GM12878 (cell line): ENCODE data around the gene SUPT6H. TPM values are rescaled to one million over a fixed set of nuclear protein-coding genes. Genes with fewer than 3 reads are reported as not detected.

ENCODE experiments used
- ATAC-seq: fragments of 200-7000 bp; cut with Tn5 transposase; 3 replicates; pipeline ENCODE4 v1.9.1; 2020; ENCODE audit warnings: mild to moderate bottlenecking, moderate library complexity
- BruUV-seq: library from RNA; stranded (reverse); fragments of 400-500 nt; replicated peaks from 2 replicates; lab custom pipeline; 2021; lab: Mats Ljungman, UMichigan
- CTCF ChIA-PET: fragments of 300-600 bp; sonication (Branson Sonifier 250); formaldehyde crosslinking; extraction: SDS; loops from one replicate; lab custom pipeline; 2021; ENCODE audit warnings: inconsistent platforms; lab: Yijun Ruan, JAX
- POLR2A ChIA-PET: fragments of 350-600 bp; formaldehyde crosslinking; extraction: SDS; loops from one replicate; lab custom pipeline; 2021; ENCODE audit warnings: inconsistent platforms; lab: Charles Lee
- RAD21 ChIA-PET: fragments of 300-600 bp; sonication (Branson Sonifier 250); formaldehyde crosslinking; loops from one replicate; lab custom pipeline; 2023; ENCODE audit warnings: antibody characterized with exemption; ENCODE audit not compliant: unreplicated experiment; lab: Charles Lee
- SMC1A ChIA-PET: fragments of 300-600 bp; sonication (Branson Sonifier 250); formaldehyde crosslinking; loops from one replicate; lab custom pipeline; 2023; ENCODE audit not compliant: unreplicated experiment, uncharacterized antibody; lab: Charles Lee
- DNase-seq: peaks from one replicate; pipeline ENCODE4 v3.0.0-alpha.2; 2011; ENCODE audit warnings: low read depth, low spot score
- FAIRE-seq: peaks from 3 replicates; lab custom pipeline; 2011; peaks lifted over from hg19 to GRCh38; lab: Jason Lieb, UNC
- H2AFZ ChIP-seq: 2 replicates; pipeline ENCODE4 v1.6.0; 2011; ENCODE audit warnings: low read depth, low read length, control low read depth; ENCODE audit not compliant: control insufficient read depth
- H3K27ac ChIP-seq: 2 replicates; pipeline ENCODE4 v1.5.1; 2011; ENCODE audit warnings: control low read depth; ENCODE audit not compliant: control insufficient read depth, insufficient read depth
- H3K27me3 ChIP-seq, 2 experiments: replicated peaks in 1 of 2; 2 replicates each; pipeline versions ENCODE4 v1.6.0 to v1.6.1; 2011; ENCODE audit warnings: low read length in 1 of 2; ENCODE audit not compliant: control insufficient read depth in 2 of 2, insufficient read depth in 2 of 2
- H3K36me3 ChIP-seq, 2 experiments: 2 replicates each; pipeline ENCODE4 v1.5.1; 2011; ENCODE audit warnings: low read length in 1 of 2; ENCODE audit not compliant: control insufficient read depth in 2 of 2, insufficient read depth in 2 of 2
- H3K4me1 ChIP-seq: 2 replicates; pipeline ENCODE4 v1.6.1; 2011; ENCODE audit warnings: mild to moderate bottlenecking, low read length, moderate library complexity, mixed read lengths; ENCODE audit not compliant: control insufficient read depth, insufficient read depth
- H3K4me2 ChIP-seq: 2 replicates; pipeline ENCODE4 v1.6.0; 2011; ENCODE audit warnings: control low read depth; ENCODE audit not compliant: control insufficient read depth, insufficient read depth
- H3K4me3 ChIP-seq: fragments of 200-600 bp; sonication (generic); 2 replicates; pipeline ENCODE4 v1.5.1; 2016
- H3K79me2 ChIP-seq: 2 replicates; pipeline ENCODE4 v1.6.0; 2011; ENCODE audit warnings: low read length; ENCODE audit not compliant: control insufficient read depth, insufficient read depth
- H3K9ac ChIP-seq: 2 replicates; pipeline ENCODE4 v1.8.0; 2011; ENCODE audit warnings: low read length, control low read depth, mixed read lengths; ENCODE audit not compliant: control insufficient read depth, insufficient read depth
- H3K9me3 ChIP-seq: replicated peaks from 3 replicates; pipeline ENCODE4 v1.5.1; 2011; ENCODE audit warnings: mild to moderate bottlenecking, low read length; ENCODE audit not compliant: control insufficient read depth, insufficient read depth
- H4K20me1 ChIP-seq: 2 replicates; pipeline ENCODE4 v1.6.0; 2011; ENCODE audit not compliant: control insufficient read depth, insufficient read depth
- CREM ChIP-seq: IDR thresholded peaks from 2 replicates; pipeline ENCODE4 v1.6.1; 2014; ENCODE audit warnings: antibody characterized with exemption, low read depth
- EGR1 ChIP-seq, 2 experiments: IDR thresholded peaks; 1 replicate in 1 of 2; 2 replicates in 1 of 2; pipeline ENCODE4 v1.6.1; 2011 to 2012; ENCODE audit warnings: low read depth in 2 of 2, low read length in 2 of 2, borderline replicate concordance in 1 of 2, mild to moderate bottlenecking in 1 of 2, moderate library complexity in 1 of 2
- IKZF1 ChIP-seq: fragments of 450-650 bp; conservative IDR thresholded peaks from 2 replicates; pipeline ENCODE4 v1.6.1; 2017; ENCODE audit warnings: antibody characterized with exemption, mild to moderate bottlenecking
- PAX5 ChIP-seq: IDR thresholded peaks from 2 replicates; pipeline ENCODE4 v1.6.1; 2011; ENCODE audit warnings: low read depth, low read length, borderline replicate concordance
- RAD51 ChIP-seq: fragments of 450-650 bp; IDR thresholded peaks from 2 replicates; pipeline ENCODE4 v1.6.1; 2016; ENCODE audit warnings: moderate library complexity, mild to moderate bottlenecking, inconsistent platforms
- SIN3A ChIP-seq: IDR thresholded peaks from 2 replicates; pipeline ENCODE4 v1.6.1; 2012; ENCODE audit warnings: low read depth, low read length, improper control_type of control experiment
- SUZ12 ChIP-seq: fragments of 200-600 bp; sonication (generic); IDR thresholded peaks from one replicate; pipeline ENCODE4 v1.6.1; 2018; ENCODE audit warnings: antibody characterized with exemption, mild to moderate bottlenecking; ENCODE audit not compliant: unreplicated experiment
- TAF1 ChIP-seq: IDR thresholded peaks from 2 replicates; pipeline ENCODE4 v1.6.1; 2011; ENCODE audit warnings: mild to moderate bottlenecking, low read depth, low read length, borderline replicate concordance
- ZNF207 ChIP-seq: fragments of 450-650 bp; IDR thresholded peaks from 2 replicates; pipeline ENCODE4 v1.6.1; 2014; ENCODE audit warnings: antibody characterized with exemption, mild to moderate bottlenecking, borderline replicate concordance
- ZNF274 ChIP-seq: IDR thresholded peaks from one replicate; pipeline ENCODE4 v1.8.0; 2011; ENCODE audit not compliant: insufficient read length, insufficient read depth
- WGBS: methylation state at CpG from one replicate; pipeline ENCODE4 v1.1.6; 2016; ENCODE audit warnings: low lambda C conversion rate; ENCODE audit not compliant: insufficient replicate concordance, insufficient coverage; ENCODE audit errors: missing lambda C conversion rate; 5-methylcytosine and 5-hydroxymethylcytosine counted together
- in situ Hi-C: fragments of 300-500 bp; cut with MboI; formaldehyde crosslinking; loops from 9 replicates; pipeline ENCODE4 v1.14.3; 2018; ENCODE audit warnings: mixed read lengths
- intact Hi-C: fragments of 100-400 bp; cut with micrococcal nuclease; formaldehyde crosslinking; loops from one replicate; pipeline ENCODE4 v1.14.2; 2022; ENCODE audit not compliant: unreplicated experiment
- polyA plus RNA-seq, 11 experiments: library from polyadenylated mRNA; depleted of rRNA in 4 of 11; unstranded in 6 of 11; stranded (reverse) in 5 of 11; fragments of >200 nt; fragmentation: Nextera tagmentation in 4 of 11; fragmentation: Illumina TruSeq in 1 of 11; extraction: Ambion mirVana in 4 of 11; extraction: Trizol in 1 of 11; gene quantifications; 1 replicate in 1 of 11; 2 replicates in 10 of 11; pipeline versions ENCODE4 v1.2.1 to v1.2.3, GENCODE V29; 2011 to 2016; ENCODE audit warnings: inconsistent platforms in 2 of 11, missing spikeins in 2 of 11, low read depth in 1 of 11
- total RNA-seq, 4 experiments: library from RNA; depleted of rRNA in 3 of 4; stranded (reverse); fragments of >200 nt in 3 of 4; fragmentation: Illumina TruSeq in 1 of 4; extraction: Trizol in 1 of 4; gene quantifications; 2 replicates each; pipeline versions ENCODE4 v1.2.1 to v1.2.3, GENCODE V29; 2013 to 2021
- TF ChIP-seq, protein P1 (sequence below): IDR thresholded peaks from 2 replicates; pipeline ENCODE4 v1.6.1; 2011; ENCODE audit warnings: mild to moderate bottlenecking, low read depth, low read length, moderate library complexity; ENCODE audit not compliant: insufficient replicate concordance
- TF ChIP-seq, protein P2 (sequence below): fragments of 450-650 bp; IDR thresholded peaks from 2 replicates; pipeline ENCODE4 v1.6.1; 2016; ENCODE audit warnings: mild to moderate bottlenecking

The SUPT6H gene
- total and polyA plus RNA-seq, 10 of the 15 experiments (the other 5 are each of a cell fraction or from before 2014, with no cell fraction given), result 1.7 to 58.8 (median 37.7) TPM

DNA sequence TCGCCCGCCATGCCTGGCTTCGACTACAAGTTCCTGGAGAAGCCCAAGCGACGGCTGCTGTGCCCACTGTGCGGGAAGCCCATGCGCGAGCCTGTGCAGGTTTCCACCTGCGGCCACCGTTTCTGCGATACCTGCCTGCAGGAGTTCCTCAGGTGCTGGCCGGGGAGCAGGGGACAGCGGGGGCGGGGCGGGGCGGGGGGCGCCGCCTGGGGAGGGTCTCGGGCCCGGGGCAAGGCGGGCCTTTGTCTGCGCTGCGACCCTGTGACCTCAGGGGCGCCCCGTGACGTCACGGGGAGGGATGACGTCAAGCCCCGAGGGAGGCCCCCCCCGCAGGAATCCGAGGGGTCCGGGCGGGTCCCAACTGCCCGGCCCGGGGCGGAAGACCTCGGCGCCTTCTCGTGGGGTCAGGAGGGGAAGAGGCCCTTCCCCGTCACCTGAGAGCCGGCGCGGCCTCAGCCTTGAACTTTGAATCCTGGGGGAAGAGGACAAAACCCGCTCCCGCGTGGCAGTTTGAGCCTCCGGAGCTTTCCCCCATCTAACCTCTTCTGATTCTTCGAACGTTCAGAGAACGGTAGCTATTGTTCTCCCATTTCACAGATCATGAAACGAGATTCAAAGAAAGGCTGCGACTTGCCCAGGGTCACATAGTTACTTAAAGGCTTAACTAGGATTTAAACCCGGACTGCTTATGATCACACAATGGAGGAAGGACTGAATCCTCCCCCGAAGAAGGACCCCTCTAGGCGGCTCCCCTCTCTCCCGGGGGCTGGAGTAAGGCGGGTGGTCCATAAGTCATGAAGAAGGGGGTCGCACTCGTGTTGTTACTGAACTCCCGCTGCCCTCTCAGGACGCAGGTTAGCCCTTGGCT lies 82.3 kb downstream of the SUPT6H start (continued):
- TF ChIP-seq, protein P1, sequence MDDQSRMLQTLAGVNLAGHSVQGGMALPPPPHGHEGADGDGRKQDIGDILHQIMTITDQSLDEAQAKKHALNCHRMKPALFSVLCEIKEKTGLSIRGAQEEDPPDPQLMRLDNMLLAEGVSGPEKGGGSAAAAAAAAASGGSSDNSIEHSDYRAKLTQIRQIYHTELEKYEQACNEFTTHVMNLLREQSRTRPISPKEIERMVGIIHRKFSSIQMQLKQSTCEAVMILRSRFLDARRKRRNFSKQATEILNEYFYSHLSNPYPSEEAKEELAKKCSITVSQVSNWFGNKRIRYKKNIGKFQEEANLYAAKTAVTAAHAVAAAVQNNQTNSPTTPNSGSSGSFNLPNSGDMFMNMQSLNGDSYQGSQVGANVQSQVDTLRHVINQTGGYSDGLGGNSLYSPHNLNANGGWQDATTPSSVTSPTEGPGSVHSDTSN, result peak; percentile 11
- TF ChIP-seq RAD51 (0 out of 2 replicates have a peak, but pooled peaks have one; percentile 9), CREM (peak; percentile 98)

DNA sequence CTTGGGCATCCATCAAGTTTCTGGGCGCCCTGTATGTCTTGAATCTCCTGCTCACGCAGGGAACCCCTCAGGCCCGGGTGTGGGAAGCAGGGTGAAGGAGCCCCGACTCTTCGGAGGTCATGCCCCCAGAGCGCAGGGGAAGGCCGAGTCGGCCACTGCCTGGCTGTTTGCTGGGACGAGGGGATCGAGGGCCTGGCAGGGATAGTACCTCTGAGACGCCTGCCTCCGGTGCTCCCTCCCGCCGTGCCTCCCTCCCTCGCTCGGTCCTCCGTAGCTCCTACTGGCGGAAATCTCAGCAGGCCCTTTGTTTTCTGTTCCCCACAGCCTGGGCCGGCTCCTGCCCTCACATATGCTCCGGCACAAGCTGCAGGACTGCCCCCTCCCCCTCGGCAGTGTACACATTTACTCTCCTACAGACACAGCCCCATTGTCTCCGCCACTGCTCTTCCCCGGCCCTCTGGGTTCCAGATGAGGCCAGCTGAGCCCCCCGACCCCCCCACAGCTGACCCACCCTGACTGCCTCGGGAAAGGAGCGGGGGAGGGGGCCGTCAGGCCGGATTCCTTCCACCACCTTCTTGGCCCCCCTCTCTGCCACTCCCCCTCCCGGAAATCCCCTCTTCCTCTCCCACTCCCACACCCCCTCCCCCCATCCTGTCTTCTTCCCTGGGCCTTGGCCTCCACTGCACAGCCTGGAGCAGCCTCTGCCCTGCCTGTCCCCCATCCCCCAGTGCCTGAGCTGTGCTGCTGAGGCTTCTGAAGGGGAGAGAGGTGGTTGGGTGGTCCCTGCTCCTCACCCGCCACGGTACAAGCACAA lies 83.2 kb downstream of the SUPT6H start:
- Histone ChIP-seq H3K9ac (peak overlapping the region; percentile 98), H4K20me1 (peaks cover 16% of the 10 kb centered on the region), H3K27me3 (no peaks in the 10 kb centered on the region), H3K4me1 (peaks cover 59% of the 10 kb centered on the region), H3K4me2 (peak overlapping the region; percentile 85), H3K9me3 (peaks cover 2% of the 10 kb centered on the region; the same call in 2 of the 3 replicates), H3K36me3 (peaks cover 26 to 28% of the 10 kb centered on the region in 2 experiments), H3K4me3 (peak overlapping the region; percentile 92), H3K79me2 (peaks cover 77% of the 10 kb centered on the region), H2AFZ (no peak overlapping the region), H3K27ac (peak overlapping the region; percentile 95)
- no peak for FAIRE-seq
- CTCF ChIA-PET, result interaction anchor here (0.7 to 10.0 kb wide), 7 partner anchors 19 to 1264 kb away, joined by 3 to 394 read pairs (median 3); partner anchors contain the start of genes NEK8, RPL23A and TLCD1
- in situ Hi-C loops, result loop anchor here (25.0 kb wide), 1 partner anchor 1283 kb away; the partner anchor contains the start of gene KSR1
- no TSS peak for BruUV-seq
- WGBS, result under 1% methylated on average over 20 of the region's 31 CpGs
- intact Hi-C loops, result no loop called here
- POLR2A ChIA-PET, result interaction anchor here (0.5 to 15.2 kb wide), 9 partner anchors 10 to 818 kb away, joined by 3 to 485 read pairs (median 4); partner anchors contain the start of genes FAM222B, NEK8, PHF12 and RPL23A
- RAD21 ChIA-PET, result interaction anchor here (1.3 to 17.4 kb wide), 3 partner anchors 18 to 26 kb away, joined by 4 to 375 read pairs (median 8); partner anchors contain the start of genes NEK8, RPL23A and TLCD1
- SMC1A ChIA-PET, result interaction anchor here (1.2 to 17.8 kb wide), 2 partner anchors 16 to 204 kb away, joined by 3 to 326 read pairs; partner anchors contain the start of genes NEK8 and TLCD1
- DNase-seq, result no peak
- ATAC-seq, result peak; percentile 1; the same call in 2 of the 3 replicates
- TF ChIP-seq SUZ12, result no peak
- TF ChIP-seq PAX5, result peak; percentile 37; the same call in 1 of the 2 replicates
- 0 out of 2 replicates have a peak, but pooled peaks have one; percentile 5 for TF ChIP-seq IKZF1
- no peak for TF ChIP-seq ZNF274
- TF ChIP-seq TAF1, result 0 out of 2 replicates have a peak, but pooled peaks have one; percentile 36
- 0 out of 2 replicates have a peak, but pooled peaks have one; percentile 11 for TF ChIP-seq SIN3A
- TF ChIP-seq EGR1 (IDR thresholded peaks at IDR 0.05; ENCODE audit: borderline replicate concordance in 1 of 2, low read depth in 2 of 2, low read length in 2 of 2), result peak in 1 of 2 experiments; percentile 28; a peak in 1 of 3 replicates
- TF ChIP-seq ZNF207, result no peak; the same call in 1 of the 2 replicates
- TF ChIP-seq, protein P2, sequence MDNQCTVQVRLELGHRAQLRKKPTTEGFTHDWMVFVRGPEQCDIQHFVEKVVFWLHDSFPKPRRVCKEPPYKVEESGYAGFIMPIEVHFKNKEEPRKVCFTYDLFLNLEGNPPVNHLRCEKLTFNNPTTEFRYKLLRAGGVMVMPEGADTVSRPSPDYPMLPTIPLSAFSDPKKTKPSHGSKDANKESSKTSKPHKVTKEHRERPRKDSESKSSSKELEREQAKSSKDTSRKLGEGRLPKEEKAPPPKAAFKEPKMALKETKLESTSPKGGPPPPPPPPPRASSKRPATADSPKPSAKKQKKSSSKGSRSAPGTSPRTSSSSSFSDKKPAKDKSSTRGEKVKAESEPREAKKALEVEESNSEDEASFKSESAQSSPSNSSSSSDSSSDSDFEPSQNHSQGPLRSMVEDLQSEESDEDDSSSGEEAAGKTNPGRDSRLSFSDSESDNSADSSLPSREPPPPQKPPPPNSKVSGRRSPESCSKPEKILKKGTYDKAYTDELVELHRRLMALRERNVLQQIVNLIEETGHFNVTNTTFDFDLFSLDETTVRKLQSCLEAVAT, result 0 out of 2 replicates have a peak, but pooled peaks have one; percentile 7
- TF ChIP-seq, protein P1, result no peak
